Fibroblast of gingiva (primary cell): ENCODE measurements around the gene ZGRF1.
"Not testable (repeated sequence)": the region's sequence is repeated elsewhere in the genome, so short reads cannot be mapped to it uniquely, and the experiment has no call there.

Experiments used
- DNase-seq: peaks from one replicate; pipeline ENCODE4 v3.0.0-alpha.2; 2011; ENCODE audit warnings: low read depth

Gene ZGRF1

DNA sequence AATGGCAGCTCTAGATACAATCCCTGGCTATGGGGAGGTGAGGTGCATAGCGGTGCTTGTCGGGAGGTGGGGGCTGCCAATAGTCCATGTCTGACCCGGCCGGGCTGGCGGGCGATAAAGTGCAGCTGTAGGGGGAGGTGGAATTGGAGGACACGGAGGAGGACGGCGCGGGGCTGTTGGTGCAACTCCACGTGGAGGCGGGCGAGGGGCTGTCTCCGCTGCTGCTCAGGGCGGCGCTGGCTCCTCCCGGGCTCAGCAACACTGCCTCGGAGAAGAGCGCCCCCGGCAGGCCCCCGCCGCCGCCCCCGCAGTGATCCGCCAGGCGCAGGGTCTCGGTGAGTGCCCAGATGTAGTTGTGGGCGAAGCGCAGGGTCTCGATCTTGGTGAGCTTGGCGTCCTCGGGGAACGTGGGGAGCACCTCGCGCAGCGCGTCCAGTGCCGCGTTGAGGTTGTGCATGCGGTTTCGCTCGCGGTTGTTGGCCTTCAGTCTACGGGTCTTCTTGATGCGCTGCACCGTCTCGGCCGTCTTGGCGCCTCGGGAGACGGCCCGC lies 122.0 kb downstream of the ZGRF1 start:
- no peak for DNase-seq

GRCh38 chr4:112513971-112514646 lies 122.6 kb downstream of the ZGRF1 start:
- DNase-seq: no peak

GRCh38 chr4:112511803-112512118 lies 124.9 kb downstream of the ZGRF1 start:
- DNase-seq: no peak

DNA sequence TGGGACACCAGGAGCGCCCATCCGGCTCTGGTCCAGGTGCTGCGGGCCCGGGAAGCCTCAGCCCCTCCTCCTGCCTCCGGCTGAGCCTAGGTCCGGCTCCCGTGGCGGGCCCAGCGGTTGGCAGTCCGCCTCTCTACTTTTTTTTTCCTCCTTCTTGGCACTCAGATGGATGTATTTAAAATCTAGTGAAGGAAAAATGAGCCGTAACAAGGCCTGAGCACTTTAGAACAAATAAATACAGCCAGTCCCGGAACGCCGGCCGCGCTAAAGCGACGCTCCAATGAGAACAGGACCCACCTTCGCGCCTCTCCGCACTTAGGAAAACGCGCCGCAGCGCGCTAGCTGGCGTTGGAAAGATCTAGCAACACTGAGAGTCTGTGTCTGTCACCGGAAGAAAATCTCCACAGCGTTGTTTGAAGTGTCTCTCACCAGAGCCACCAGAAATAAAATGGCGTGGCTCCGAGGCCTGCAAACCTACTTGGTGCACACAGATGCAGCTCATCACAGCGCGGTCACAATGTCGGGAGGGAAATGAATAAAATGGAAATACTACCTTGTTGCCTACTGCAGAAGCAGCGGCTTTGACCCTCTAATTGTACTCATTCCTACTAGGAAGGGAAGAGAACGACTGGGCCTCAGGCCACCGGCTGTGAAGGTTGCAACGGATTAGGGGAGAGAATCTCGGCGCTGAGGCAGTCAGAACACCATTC lies 125.5 kb downstream of the ZGRF1 start:
- DNase-seq: no peak

GRCh38 chr4:112510291-112511092 lies 126.2 kb downstream of the ZGRF1 start:
- no peak for DNase-seq

DNA sequence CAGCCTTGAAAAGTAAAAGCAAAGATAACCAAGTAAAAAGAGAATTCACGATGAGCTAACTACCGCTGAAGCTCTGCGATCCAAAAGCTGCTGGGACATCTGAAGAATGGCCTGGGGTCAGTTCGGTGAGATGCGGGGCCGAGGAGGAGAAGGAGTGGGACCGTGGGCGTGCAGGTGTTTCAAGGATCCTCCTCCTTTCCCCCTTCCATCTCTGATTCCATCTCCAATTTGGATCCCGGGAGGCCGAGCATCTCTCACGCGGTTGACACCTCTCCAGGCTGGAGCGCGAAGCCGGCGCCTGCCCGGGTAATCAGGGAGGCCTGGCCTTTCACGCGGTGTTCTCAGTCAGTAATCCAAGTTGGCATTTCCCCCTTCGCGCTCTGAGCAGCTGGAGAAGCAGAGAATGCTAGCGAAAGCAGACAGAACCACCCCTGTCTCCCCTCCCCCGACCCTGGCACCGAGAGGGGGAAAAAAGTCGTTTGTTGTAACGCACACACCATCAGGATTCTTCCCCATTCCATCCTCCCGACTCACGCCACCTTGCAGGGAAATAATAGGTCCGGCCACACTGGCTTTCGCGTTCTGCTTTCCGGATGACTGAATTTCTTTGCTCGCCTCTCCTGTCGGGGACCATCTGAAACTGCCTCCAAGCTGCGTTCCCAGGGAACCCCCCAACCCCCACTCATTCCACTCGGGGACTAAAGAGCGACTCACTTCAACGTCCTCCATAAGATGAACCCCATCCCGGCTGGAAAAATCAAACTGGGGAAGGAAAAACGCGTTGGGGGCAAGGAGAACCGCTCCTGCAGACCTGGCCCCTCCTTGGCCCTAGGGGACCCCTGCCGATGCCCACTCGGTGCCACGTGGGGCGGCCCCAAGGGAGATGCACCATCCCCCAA lies 127.2 kb downstream of the ZGRF1 start:
- no peak for DNase-seq

DNA sequence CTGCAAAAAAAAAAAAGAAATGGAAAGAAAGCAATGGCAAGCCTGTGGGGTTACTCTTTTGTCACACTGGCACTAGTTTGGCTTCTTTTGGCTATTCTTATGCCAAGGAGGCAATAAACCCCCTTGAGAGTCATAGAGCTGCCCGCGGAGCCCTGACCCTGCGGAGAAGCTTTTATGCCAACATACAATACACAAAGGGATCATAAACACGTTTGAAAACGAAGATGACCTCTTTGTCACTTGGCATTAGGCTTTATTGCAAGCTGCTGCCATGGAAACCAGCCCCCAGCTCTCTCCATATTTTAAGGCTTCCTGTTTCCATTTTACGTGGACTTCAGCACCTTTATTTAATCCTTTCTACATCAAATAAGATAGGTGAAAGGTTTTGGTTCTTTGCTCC lies 128.4 kb downstream of the ZGRF1 start:
- no peak for DNase-seq

- no peak for DNase-seq
Observed at GRCh38 chr4:112504807-112505206, 131.9 kb downstream of the ZGRF1 start.

- DNase-seq: no peak
Observed at GRCh38 chr4:112502871-112503270, 133.8 kb downstream of the ZGRF1 start.

DNA sequence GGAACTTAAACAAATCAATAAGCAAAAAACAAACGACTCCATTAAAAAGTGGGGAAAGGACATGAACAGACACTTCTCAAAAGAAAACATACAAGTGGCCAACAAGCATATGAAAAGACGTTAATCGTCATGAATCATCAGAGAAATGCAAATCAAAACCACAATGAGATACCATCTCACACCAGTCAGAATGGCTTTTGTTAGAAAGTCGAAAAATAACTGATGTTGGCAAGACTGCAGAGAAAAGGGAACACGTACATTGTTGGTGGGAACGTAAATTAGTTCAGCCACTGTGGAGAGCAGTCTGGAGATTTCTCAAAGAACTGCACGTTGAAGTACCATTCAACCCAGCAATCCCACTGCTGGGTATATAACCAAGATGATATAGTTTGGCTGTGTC lies 144.4 kb downstream of the ZGRF1 start:
- no peak for DNase-seq

DNA sequence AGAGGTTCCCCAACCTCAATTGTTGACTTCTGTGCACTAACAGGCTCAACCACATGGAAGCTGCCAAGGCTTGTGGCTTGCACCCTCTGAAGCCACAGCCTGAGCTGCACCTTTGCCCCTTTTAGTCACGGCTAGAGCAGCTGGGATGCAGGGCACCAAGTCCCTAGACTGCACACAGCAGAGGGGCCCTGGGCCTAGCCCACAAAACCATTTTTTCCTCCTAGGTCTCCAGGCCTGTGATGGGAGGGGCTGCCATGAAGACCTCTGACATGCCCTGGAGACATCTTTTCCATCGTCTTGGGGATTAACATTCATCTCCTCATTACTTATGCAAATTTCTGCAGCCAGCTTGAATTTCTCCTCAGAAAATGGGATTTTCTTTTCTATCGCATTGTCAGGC lies 145.9 kb downstream of the ZGRF1 start:
- DNase-seq: not testable (repeated sequence)
